HG02610 (cell line): Measurements from ENCODE around the gene ARFRP1.
"Not testable (repeated sequence)": the region's sequence is repeated elsewhere in the genome, so short reads cannot be mapped to it uniquely, and the experiment has no call there.

Experiments
- ATAC-seq: cut with Tn5 transposase; IDR thresholded peaks from one replicate; pipeline ENCODE4 v1.9.1; 2021; ENCODE audit warnings: mild to moderate bottlenecking, moderate library complexity; ENCODE audit not compliant: unreplicated experiment

ARFRP1 gene

GRCh38 chr20:63658749-63659187, 49.0 kb downstream of the ARFRP1 start:
- ATAC-seq, result peak; percentile 10

DNA sequence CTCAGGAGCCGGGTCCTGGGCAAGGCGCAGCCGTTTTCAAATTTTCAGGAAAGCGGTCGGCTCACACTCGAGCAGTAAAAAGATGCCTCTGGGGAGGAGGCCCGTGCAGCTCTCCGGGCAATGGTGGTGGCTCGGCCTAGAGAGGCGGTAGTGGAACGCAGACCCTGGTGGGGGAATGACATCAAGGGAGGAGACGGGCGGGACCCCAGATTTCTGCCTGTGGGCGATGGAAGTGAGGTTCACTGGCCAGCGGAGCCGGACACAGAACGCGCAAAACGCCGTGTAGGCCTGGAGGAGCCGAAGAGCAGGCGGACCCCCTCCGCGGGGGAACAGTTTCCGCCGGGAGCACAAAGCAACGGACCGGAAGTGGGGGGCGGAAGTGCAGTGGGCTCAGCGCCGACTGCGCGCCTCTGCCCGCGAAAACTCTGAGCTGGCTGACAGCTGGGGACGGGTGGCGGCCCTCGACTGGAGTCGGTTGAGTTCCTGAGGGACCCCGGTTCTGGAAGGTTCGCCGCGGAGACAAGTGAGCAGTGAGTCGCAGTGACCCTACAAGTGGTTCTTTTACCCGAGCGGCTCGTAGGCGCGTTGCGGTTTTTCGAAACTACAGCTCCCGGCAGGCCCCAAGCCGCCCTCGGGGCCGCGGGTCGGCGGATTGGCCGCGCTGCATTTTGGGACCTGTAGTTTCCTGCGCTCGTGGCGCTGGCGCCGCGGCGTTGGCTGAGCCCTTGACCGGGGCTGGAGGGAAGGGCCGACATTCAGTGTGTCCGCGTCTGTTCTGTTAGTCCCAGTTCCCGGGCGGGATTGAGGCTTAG, 49.6 kb downstream of the ARFRP1 start, which contains the start of gene RTEL1:
TSS of gene RTEL1 (plus strand) at position 376 of the 812 bp plus-strand sequence. CDS start 1,091 bp downstream, outside the sequence.
- peak; percentile 78 for ATAC-seq

- ATAC-seq, result no peak
These were observed 50.4 kb downstream of the ARFRP1 start for GRCh38 chr20:63657260-63657936.

DNA sequence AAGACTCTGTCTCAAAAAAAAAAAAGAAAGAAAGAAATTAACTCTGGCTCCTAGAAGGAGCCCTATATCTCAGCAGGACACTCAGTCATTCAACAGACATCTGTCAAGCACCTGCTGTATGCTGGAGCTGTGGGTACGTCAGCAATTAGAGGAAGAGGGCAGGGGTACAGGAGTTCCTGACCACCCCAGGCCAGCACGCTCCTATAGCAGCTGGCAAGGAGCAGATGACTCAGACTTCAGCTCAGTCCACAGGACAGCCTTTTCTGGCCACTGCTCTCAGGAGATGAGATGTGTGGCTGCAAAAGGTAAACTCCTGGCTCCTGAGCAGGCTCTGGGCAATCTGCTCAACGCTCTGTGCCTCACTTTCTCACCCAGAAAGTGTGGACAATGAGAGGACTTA, 51.3 kb downstream of the ARFRP1 start:
- no peak for ATAC-seq

GRCh38 chr20:63655249-63655648, 52.5 kb downstream of the ARFRP1 start:
- ATAC-seq, result no peak

DNA sequence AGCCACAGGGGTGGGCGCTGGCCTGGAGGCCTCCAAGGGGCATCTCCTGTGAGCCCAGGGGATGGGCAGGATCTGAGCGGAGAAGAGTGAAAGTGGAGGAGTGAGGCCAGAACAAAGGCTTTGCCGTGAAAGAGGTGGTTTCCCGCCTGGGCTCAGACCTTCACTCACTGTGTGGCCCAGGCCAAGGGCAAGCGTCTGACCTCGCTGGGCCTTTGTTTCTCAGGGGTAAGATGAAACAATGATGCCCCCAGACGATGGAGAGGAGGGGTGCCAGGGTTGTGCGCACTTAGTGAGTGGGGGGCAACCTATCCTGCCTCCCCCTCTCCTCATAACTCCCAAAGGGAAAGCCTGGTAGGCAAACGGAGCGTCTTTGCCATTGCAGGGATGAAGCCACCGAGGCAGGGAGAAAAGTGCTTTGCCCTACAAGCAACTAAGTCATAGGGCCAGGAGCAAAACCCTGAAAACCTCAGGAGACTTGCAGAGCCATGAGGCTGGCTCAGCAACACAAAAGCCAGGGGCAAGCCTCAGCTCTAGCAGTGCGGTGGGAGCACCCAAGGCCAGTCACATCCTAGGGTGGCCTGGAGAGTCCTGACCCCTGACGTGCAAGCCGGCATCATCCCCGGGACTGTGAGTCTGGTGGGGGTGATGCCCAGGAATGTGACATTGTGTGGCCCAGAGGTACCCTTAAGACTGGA, 53.7 kb downstream of the ARFRP1 start:
- ATAC-seq, result no peak

DNA sequence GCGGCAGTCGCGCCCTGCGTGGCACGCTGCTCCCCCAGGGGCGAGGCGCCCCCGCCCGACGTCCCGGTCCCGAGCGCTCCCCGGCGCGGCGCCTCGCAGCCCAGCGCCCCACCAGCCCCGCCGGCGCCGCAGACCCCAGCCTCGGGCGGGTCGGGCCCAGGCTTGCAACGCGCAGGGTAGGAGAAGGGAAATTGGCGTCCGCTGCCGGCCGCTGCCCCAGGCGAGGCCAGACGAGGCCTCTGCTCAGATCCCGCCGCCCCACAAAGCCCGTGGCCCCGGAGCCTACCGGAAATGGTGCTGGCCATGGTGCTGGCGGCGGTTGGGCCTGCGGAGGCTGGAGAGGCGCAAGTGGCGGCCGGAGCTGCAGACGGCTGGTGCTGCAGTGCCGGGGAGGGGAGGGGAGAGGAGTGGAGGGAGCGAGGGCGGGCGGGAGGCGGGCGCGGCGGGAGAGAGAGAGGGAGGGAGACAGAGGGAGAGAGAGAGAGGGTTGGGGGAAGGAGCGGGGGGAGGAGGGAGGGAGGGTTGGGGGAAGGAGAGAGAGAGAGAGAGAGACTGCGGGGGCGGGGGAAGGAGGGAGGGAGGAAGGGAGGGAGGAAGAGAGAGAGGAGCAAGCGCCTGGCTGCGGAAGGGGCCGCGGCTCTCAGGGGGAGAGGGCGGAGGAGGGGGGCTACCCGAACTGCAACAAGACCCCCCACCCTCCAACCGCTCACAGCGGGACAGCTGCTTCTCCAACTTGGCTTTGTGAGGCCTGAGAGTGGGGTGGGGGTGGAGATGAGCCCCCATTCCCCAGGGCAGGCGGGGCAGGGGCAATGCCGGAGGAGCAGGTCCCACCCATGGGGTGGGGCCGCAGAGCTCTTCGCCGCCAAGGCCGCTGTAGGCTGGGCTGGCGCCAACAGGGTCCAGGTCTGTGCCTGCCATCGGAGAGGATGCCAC, 54.5 kb downstream of the ARFRP1 start, which contains the start of gene STMN3:
TSS of gene STMN3 (minus strand) at position 384 of the 933 bp plus-strand sequence. CDS start at position 305, 79 bp downstream.
- ATAC-seq, result no peak

DNA sequence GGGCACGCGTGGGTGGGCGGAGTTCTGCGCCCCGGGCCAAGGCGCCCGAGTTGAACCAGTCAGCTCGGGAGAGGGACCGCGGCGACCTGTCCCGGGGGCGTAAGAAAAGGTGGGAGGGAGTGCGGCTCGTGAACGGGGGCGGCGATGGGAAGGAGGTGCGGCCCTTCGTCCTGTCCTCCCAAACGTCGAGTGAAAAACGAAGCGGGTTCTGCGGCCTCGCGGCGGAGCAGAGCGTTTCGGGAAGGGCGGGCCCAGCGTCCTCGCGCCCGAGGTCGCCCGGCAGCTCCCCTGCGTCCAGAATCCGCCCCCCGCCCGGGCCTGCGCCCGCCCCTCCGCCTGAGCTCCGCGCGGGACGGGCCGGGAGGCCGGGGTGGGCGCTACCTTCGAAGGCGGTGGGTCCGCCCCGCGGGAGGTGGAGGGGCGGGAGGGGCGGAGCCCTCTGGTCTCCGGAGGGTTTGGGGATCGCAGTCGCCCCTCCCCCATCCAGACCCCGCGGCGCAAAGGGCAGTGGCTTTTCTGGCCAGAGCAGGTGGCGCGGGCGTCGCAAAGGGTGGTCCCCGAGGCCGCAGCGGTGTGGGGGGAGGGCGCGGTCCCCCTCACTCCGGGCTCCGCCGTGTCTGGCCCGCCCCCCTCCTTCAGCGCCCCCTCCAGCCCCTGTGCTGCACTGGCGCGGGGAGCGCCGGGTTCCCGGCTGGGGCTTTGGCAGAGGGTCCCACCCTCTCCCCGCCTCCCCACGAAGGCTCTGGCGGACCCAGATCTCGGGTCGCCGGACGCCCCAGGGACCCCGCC, 55.4 kb downstream of the ARFRP1 start:
- no peak for ATAC-seq

DNA sequence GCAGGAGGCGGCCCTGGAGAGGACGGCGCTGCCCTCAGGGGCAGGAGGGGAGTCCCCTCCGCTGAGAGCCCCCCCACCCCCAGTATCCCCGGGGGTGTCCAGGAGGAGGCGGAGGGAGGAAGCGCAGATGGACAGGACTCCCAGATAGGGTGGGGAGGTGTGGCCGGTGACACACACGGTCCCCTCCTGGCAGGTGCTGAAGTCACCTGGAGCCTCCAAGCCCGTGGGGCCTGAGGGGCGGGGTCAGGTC, 55.9 kb downstream of the ARFRP1 start:
- ATAC-seq, result no peak

DNA sequence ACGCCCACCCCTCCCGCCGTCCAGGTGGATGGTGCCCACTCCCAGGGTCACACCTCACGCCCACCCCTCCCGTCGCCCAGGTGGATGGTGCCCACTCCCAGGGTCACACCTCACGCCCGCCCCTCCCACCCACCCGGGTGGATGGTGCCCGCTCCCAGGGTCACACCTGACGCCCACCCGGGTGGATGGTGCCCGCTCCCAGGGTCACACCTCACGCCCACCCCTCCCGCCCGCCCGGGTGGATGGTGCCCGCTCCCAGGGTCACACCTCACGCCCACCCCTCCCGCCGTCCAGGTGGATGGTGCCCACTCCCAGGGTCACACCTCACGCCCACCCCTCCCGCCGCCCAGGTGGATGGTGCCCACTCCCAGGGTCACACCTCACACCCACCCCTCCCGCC, 57.3 kb downstream of the ARFRP1 start:
- not testable (repeated sequence) for ATAC-seq

GRCh38 chr20:63648895-63649589, 58.7 kb downstream of the ARFRP1 start:
- ATAC-seq, result no peak
